Stimulated activated CD8-positive, alpha-beta memory T cell treated with anti-CD3 and anti-CD28 coated beads, Interleukin-7, amount 100 ng/mL, for 48 hours (primary cell): ENCODE measurements around the gene CBFA2T3.
A peak's percentile ranks its signal among the peaks of the same experiment; 100 is the strongest.

Experiments
- DNase-seq, 2 donors: peaks; one replicate each; pipeline ENCODE4 v3.0.0-alpha.2; 2020; ENCODE audit warnings: low read depth in 1 of 2; ENCODE audit errors: extremely low read depth in 1 of 2

CBFA2T3 gene

GRCh38 chr16:88999457-89000206, 22.6 kb upstream of the CBFA2T3 start:
- peak in 1 of 2 donors; percentile 20 for DNase-seq

- no peak for DNase-seq
Measured at GRCh38 chr16:88995746-88996535, 18.9 kb upstream of the CBFA2T3 start.

- DNase-seq, result no peak
Measured at GRCh38 chr16:88995194-88995593, 18.2 kb upstream of the CBFA2T3 start.

- no peak for DNase-seq
Measured at GRCh38 chr16:88994695-88995094, 17.7 kb upstream of the CBFA2T3 start.

- no peak for DNase-seq
Measured at GRCh38 chr16:88993946-88994600, 17.1 kb upstream of the CBFA2T3 start.

- no peak for DNase-seq
Measured at GRCh38 chr16:88993166-88993761, 16.3 kb upstream of the CBFA2T3 start.

- no peak for DNase-seq
Measured at GRCh38 chr16:88992351-88993165, 15.6 kb upstream of the CBFA2T3 start.

GRCh38 chr16:88991813-88992350, 14.9 kb upstream of the CBFA2T3 start:
- no peak for DNase-seq

- DNase-seq, result no peak
Measured at GRCh38 chr16:88989852-88990547, 13.0 kb upstream of the CBFA2T3 start.

GRCh38 chr16:88988980-88989811, 12.2 kb upstream of the CBFA2T3 start:
- DNase-seq, result no peak

- DNase-seq, result no peak
Measured at GRCh38 chr16:88985521-88985920, 8.5 kb upstream of the CBFA2T3 start.

- no peak for DNase-seq
Measured at GRCh38 chr16:88983771-88984687, 7.0 kb upstream of the CBFA2T3 start.

GRCh38 chr16:88983165-88983564, 6.2 kb upstream of the CBFA2T3 start:
- DNase-seq, result no peak

- no peak for DNase-seq
Measured at GRCh38 chr16:88982286-88983084, 5.5 kb upstream of the CBFA2T3 start.

GRCh38 chr16:88979353-88980015, 2.5 kb upstream of the CBFA2T3 start:
- no peak for DNase-seq

GRCh38 chr16:88978608-88979346, 1.8 kb upstream of the CBFA2T3 start:
- DNase-seq, result no peak
